GM08714 (cell line): ENCODE data around the gene CD14.
"Not testable (repeated sequence)": the region's sequence is repeated elsewhere in the genome, so short reads cannot be mapped to it uniquely, and the experiment has no call there.

Source experiments
- H3K4me3 ChIP-seq: fragments of 200-500 bp; sonication (Bioruptor generic); 2 replicates; pipeline ENCODE4 v1.5.1; 2014; ENCODE audit warnings: mild to moderate bottlenecking, low read length, inconsistent platforms
- ZNF274 ChIP-seq: IDR thresholded peaks from 2 replicates; pipeline ENCODE4 v1.6.1; 2012; ENCODE audit warnings: mild to moderate bottlenecking, low read depth, low read length

Gene CD14

GRCh38 chr5:140627972-140628371 lies 5.0 kb downstream of the CD14 start:
- no peak for TF ChIP-seq ZNF274
- H3K4me3 ChIP-seq = no peak overlapping the region

DNA sequence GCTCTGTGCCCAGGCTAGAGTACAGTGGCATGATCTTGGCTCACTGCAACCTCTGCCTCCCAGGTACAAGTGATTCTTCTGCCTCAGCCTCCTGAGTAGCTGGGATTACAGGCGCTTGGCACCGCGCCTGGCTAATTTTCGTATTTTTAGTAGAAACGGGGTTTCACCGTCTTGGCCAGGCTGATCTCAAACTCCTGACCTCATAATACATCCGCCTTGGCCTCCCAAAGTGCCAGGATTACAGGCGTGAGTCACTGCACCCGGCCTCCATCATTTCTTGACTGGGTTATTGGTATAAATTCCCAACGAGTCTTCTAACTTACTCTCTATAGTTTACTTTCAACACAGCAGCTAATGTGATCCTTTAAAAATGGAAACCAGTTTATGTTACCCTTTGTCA lies 8.1 kb downstream of the CD14 start:
- H3K4me3 ChIP-seq = not testable (repeated sequence)

GRCh38 chr5:140623061-140623460 lies 9.9 kb downstream of the CD14 start:
- H3K4me3 ChIP-seq = not testable (repeated sequence)

DNA sequence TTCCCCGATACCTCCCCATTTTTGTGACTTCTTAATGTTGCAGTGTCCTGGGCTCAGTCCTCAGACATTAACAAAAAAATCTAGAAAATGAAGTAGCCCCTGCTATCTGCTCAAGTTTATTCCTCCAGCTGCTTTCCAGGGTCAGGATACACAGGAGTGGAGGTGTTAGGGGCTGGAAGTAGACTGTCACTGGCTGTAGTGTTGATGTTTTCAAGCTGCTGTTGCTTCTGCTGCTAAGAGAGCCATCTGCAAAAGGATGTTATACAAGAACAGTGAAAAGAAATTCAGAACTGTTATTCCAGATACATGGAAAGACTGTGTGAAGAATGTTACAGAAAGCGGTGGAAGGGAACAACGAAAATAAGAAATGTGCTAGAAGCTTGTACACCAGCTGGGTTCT lies 10.7 kb downstream of the CD14 start:
- TF ChIP-seq ZNF274 = no peak
- H3K4me3 ChIP-seq = no peak overlapping the region

GRCh38 chr5:140611020-140611521 lies 21.9 kb downstream of the CD14 start:
- no peak overlapping the region for H3K4me3 ChIP-seq
- TF ChIP-seq ZNF274 = no peak

GRCh38 chr5:140609126-140609525 lies 23.8 kb downstream of the CD14 start:
- no peak for TF ChIP-seq ZNF274
- no peak overlapping the region for H3K4me3 ChIP-seq

GRCh38 chr5:140608722-140609121 lies 24.3 kb downstream of the CD14 start:
- TF ChIP-seq ZNF274 = no peak
- H3K4me3 ChIP-seq = no peak overlapping the region

GRCh38 chr5:140607031-140607430 lies 25.9 kb downstream of the CD14 start:
- TF ChIP-seq ZNF274 = no peak
- H3K4me3 ChIP-seq = no peak overlapping the region

- TF ChIP-seq ZNF274 = no peak
Observed at GRCh38 chr5:140605879-140606278, 27.1 kb downstream of the CD14 start.

DNA sequence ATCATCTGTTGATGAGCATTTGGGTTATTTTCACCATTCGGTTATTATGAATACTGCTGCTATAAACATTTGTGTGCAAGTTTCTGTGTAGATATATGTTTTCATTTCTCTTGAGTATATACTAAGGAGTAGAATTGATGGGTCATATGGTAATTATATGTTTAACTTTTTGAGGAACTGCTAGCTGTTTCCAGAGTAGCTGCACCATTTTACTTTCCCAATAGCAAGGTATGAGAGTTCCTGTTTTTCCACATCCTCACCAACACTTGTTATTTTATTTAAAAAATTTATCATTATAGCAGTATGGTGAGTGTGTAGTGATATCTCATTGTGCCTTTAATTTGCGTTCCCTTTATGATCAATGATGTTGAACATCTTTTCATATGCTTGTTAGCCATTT lies 29.2 kb downstream of the CD14 start:
- no peak overlapping the region for H3K4me3 ChIP-seq
- no peak for TF ChIP-seq ZNF274

More at GRCh38 chr5:140605879-140606278, 27.1 kb downstream of the CD14 start:
- H3K4me3 ChIP-seq = no peak overlapping the region

GRCh38 chr5:140603446-140603698 lies 29.6 kb downstream of the CD14 start:
- not testable (repeated sequence) for H3K4me3 ChIP-seq

GRCh38 chr5:140602147-140602546 lies 30.8 kb downstream of the CD14 start:
- no peak overlapping the region for H3K4me3 ChIP-seq
- TF ChIP-seq ZNF274 = no peak

DNA sequence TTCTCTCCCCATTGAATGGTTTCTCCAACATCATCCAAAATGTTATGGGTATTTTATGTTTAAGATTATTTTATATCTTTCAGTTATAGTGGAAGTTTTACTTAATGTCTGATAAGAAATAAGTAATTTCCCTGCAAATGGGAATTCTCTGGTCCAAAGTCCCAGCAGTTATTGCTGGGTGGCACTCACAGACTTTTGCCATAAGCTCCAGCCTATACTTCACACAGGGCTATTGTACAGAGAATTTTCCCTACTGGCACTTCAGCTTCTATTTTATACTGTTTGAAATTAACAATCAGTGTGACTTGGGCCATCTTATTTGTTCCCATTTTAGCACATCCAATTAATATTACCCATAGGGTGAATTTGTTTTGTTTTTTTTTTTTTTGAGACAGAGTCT lies 32.9 kb downstream of the CD14 start:
- TF ChIP-seq ZNF274 = no peak
- no peak overlapping the region for H3K4me3 ChIP-seq

DNA sequence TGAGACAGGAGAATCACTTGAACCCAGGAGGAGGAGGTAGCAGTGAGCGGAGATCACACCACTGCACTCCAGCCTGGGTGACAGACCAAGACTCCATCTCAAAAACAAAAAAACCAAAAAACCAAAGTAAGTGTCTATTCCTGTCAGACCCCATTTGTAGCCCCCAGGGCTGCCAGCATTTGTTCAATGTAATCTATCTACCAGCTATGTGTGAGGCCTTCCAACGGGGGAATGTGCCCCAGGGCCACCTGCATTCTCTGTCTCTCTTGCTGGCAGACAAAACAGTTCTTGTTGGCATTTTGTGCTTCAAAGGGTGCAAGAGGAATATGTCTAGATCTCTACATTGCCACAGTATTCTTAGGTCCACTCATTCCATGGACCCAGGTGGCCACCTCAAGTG lies 34.1 kb downstream of the CD14 start:
- no peak for TF ChIP-seq ZNF274
- H3K4me3 ChIP-seq = no peak overlapping the region

- TF ChIP-seq ZNF274 = no peak
- no peak overlapping the region for H3K4me3 ChIP-seq
Observed at GRCh38 chr5:140596321-140596741, 36.6 kb downstream of the CD14 start.

DNA sequence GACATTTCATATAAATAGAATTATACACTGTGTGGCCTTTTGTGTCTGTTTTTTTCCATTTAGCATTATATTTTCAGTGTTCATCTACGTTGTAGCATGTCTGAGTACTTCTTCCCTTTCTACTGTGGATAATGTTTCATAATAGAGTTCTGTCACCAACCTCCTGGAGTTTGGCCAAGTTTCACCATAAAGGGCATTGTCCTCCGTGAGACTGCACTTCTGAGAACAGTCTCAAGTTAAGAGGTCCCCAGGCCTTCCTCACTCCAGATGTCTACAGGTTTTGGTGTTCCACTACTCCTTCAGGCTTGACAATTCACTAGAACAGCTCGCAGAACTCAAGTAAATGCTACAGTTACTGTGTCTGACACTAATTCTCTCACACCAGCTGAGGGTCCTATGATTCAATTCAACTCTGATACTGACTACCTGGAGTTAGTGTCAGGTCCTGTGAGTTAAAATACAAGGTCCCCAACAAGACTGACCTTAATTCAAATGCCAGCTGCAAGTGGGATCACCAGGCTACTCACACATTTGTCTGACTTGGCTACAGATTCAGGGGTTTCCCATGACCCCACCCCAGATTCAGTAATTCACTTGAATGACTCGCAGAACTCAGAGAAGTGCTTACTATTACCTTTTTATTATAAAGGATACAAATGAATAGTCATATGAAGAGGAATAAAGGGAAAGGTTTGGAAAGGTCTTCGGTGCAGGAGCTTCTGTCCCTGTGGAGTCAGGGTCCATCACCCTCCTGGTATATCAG lies 37.3 kb downstream of the CD14 start:
- H3K4me3 ChIP-seq = no peak overlapping the region
- TF ChIP-seq ZNF274 = no peak
